Measurements from ENCODE around the gene UGGT2. TPM values are rescaled to one million over a fixed set of nuclear protein-coding genes. Genes with fewer than 3 reads are reported as not detected.
"Not testable (repeated sequence)": the region's sequence is repeated elsewhere in the genome, so short reads cannot be mapped to it uniquely, and the experiment has no call there.

UGGT2 gene
- total RNA-seq, 4 donors from 2014 or later: 57.9 to 159 (median 71.5) TPM

DNA sequence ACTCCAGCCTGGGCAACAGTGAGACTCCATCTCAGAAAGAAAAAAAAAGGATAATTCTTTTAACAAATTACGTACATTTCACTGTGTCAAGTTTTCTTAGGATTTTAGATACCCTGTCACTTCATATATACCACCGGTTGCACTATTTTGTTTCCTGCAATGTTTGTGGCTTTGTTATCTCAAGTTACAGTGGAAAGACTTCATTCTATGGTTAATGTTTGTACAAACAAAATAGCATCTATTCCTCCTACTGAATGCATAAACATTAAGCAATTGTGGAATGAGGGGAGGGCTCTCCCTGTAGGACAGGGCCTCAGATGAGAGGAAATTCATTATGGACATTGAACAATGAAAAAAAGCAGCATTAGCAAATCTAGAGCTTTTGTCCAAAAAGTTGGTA lies 256.2 kb downstream of the UGGT2 start:
- WGBS, 2 donors: 89 to 97% methylated on average over 2 of the region's 2 CpGs
- Histone ChIP-seq H3K9me3 (no peaks in the 10 kb centered on the region), H3K36me3 (peaks cover 4 to 11% of the 10 kb centered on the region in 2 donors), H3K4me3 (replicated peaks in 1 of 3) (no peak overlapping the region), H3K27ac (no peak overlapping the region), H3K4me1 (peaks cover 0 to 2% of the 10 kb centered on the region in 2 donors), H3K27me3 (no peaks in the 10 kb centered on the region)
- intact Hi-C loops (cut with DNase I): no loop called here
- TF ChIP-seq, protein P1, sequence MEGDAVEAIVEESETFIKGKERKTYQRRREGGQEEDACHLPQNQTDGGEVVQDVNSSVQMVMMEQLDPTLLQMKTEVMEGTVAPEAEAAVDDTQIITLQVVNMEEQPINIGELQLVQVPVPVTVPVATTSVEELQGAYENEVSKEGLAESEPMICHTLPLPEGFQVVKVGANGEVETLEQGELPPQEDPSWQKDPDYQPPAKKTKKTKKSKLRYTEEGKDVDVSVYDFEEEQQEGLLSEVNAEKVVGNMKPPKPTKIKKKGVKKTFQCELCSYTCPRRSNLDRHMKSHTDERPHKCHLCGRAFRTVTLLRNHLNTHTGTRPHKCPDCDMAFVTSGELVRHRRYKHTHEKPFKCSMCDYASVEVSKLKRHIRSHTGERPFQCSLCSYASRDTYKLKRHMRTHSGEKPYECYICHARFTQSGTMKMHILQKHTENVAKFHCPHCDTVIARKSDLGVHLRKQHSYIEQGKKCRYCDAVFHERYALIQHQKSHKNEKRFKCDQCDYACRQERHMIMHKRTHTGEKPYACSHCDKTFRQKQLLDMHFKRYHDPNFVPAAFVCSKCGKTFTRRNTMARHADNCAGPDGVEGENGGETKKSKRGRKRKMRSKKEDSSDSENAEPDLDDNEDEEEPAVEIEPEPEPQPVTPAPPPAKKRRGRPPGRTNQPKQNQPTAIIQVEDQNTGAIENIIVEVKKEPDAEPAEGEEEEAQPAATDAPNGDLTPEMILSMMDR (IDR thresholded peaks at IDR 0.05): no peak
- no peak for TF ChIP-seq POLR2A (IDR thresholded peaks at IDR 0.05)
- DNase-seq: no peak

DNA sequence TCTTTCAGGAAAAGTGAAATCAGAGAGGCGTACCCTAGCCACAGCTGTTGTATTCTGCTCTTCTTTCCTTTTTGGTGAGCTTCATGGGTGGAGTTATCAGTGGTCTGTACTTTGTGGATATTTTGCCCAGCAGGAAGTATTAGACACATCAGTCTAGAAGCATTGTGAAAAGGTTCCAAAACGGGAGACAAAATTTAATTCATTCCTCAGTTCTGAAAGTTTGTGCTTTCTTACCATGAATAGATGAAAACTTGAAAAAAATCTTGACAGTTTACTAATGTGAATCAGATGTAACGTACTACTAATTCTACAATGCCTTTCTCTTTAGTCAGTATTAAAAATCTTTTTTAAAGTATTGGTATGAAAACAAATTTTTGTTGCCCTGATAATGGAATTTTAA lies 259.4 kb downstream of the UGGT2 start:
- no peaks in the 10 kb centered on the region for H3K4me1 ChIP-seq
- H3K27ac ChIP-seq: no peak overlapping the region
- intact Hi-C loops (cut with DNase I): no loop called here
- DNase-seq: no peak
- H3K27me3 ChIP-seq: no peaks in the 10 kb centered on the region
- H3K4me3 ChIP-seq (replicated peaks in 1 of 3): no peak overlapping the region
- 87 to 90% methylated on average over 3 of the region's 3 CpGs for WGBS, 2 donors
- TF ChIP-seq POLR2A (IDR thresholded peaks at IDR 0.05): no peak
- TF ChIP-seq, protein P1 (IDR thresholded peaks at IDR 0.05): no peak
- peaks cover 13 to 27% of the 10 kb centered on the region in 2 donors for H3K36me3 ChIP-seq
- H3K9me3 ChIP-seq: no peaks in the 10 kb centered on the region

DNA sequence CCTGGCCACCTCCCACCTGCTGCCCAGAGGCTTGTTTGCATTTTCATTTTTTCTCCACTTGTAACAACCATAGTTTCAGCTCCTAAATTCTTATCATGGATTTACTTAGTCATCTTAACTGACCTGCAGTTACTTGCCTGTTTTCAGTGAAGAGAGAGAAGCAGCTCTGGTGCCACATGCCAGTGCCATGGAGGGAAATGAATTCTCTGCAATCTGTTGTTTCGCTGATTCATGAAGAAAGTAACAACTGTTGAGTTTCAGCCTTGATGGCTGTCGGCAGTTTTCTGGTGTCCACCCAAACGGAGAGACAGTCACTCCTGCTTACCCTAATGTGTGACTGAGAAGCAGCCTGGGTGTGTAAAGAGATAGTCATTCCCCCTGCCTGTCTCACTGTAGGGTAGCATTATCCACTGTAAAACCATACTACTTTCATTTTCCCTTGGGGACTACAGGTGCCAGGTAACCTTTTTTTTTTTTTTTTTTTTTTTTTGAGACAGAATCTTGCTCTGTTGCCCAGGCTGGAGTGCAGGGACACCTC lies 260.1 kb downstream of the UGGT2 start:
- no peak overlapping the region for H3K27ac ChIP-seq
- H3K27me3 ChIP-seq: no peaks in the 10 kb centered on the region
- H3K4me3 ChIP-seq (replicated peaks in 1 of 3): no peak overlapping the region
- WGBS, 2 donors: 91 to 97% methylated on average over 3 of the region's 3 CpGs
- H3K4me1 ChIP-seq: no peaks in the 10 kb centered on the region
- DNase-seq: no peak
- TF ChIP-seq POLR2A (IDR thresholded peaks at IDR 0.05): no peak
- TF ChIP-seq, protein P1 (IDR thresholded peaks at IDR 0.05): no peak
- intact Hi-C loops (cut with DNase I): no loop called here
- no peaks in the 10 kb centered on the region for H3K9me3 ChIP-seq
- peaks cover 13 to 27% of the 10 kb centered on the region in 2 donors for H3K36me3 ChIP-seq

DNA sequence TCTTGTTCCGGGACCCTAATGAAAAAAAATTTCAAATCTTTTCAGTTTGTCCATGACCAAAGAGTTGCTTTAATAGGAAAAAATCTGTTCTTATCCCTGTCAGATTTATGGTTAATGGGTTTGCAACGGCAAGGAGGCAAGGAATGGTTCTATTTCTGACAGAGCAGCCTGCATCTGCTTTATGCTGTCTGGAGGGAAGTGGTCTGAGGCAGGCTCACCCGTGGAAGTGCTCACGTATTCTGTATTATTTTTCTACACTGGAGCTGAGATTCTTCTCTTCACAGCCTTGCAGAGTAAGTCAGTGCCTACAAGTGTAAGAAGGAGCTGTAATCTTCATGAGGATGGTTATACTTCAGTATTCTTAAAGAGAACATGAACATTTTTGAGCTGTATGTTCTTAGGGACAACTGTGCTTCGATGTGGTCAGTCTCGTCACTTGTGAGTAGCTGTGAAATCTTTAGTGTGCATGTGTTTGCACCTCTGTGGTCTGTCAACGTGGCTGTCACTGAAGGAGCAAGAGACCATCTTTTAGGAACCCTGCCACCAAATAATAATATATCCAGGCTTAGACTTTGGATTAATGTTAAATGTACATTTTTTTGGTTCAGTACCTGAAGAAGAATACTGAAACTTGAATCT lies 262.0 kb downstream of the UGGT2 start:
- no peak overlapping the region for H3K4me3 ChIP-seq (replicated peaks in 1 of 3)
- DNase-seq: no peak
- intact Hi-C loops (cut with DNase I): no loop called here
- TF ChIP-seq, protein P1 (IDR thresholded peaks at IDR 0.05): no peak
- TF ChIP-seq POLR2A (IDR thresholded peaks at IDR 0.05): no peak
- peaks cover 17 to 38% of the 10 kb centered on the region in 2 donors for H3K36me3 ChIP-seq
- WGBS, 2 donors: 87 to 93% methylated on average over 7 of the region's 7 CpGs
- H3K9me3 ChIP-seq: no peaks in the 10 kb centered on the region
- H3K27me3 ChIP-seq: no peaks in the 10 kb centered on the region
- H3K4me1 ChIP-seq: no peaks in the 10 kb centered on the region
- no peak overlapping the region for H3K27ac ChIP-seq

DNA sequence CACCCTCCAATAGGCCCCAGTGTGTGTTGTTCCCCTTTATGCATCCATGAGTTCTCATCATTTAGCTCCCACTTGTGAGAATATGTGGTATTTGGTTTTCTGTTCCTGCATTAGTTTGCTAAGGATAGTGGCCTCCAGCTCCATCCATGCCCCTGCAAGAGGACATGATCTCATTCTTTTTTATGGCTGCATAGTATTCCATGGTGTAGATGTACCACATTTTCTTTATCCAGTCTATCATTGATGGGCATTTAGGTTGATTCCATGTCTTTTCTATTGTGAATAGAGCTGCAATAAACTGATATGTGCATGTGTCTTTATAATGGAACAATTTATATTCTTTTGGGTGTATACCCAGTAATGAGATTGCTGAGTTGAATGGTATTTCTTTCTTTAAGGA lies 263.9 kb downstream of the UGGT2 start:
- peaks cover 17 to 36% of the 10 kb centered on the region in 2 donors for H3K36me3 ChIP-seq
- DNase-seq; H3K27me3 ChIP-seq; H3K9me3 ChIP-seq; H3K27ac ChIP-seq; H3K4me1 ChIP-seq; intact Hi-C loops (cut with DNase I); H3K4me3 ChIP-seq (replicated peaks in 1 of 3): not testable (repeated sequence)

Measured in thyroid gland (tissue), 4 donors.